Measurements from ENCODE around the gene SCFD2.
"Not testable (repeated sequence)": the region's sequence is repeated elsewhere in the genome, so short reads cannot be mapped to it uniquely, and the experiment has no call there.

Gene SCFD2

GRCh38 chr4:53177751-53178150 lies 188.1 kb downstream of the SCFD2 start:
- not testable (repeated sequence) for H3K9ac ChIP-seq (ENCODE audit: low read length); H3K27ac ChIP-seq (ENCODE audit: low read length); H3K9me3 ChIP-seq (ENCODE audit: control insufficient read depth, low read depth, low read length); H3K4me3 ChIP-seq (ENCODE audit: low read length); H3K4me1 ChIP-seq (ENCODE audit: control insufficient read depth, low read depth, low read length); H3K27me3 ChIP-seq (ENCODE audit: control insufficient read depth, insufficient read depth, low read length); H3K36me3 ChIP-seq (ENCODE audit: control insufficient read depth, low read depth, low read length)

GRCh38 chr4:53175640-53176039 lies 190.2 kb downstream of the SCFD2 start:
- Histone ChIP-seq H3K27ac (ENCODE audit: low read length) (no peak overlapping the region), H3K36me3 (ENCODE audit: control insufficient read depth, low read depth, low read length) (no peaks in the 10 kb centered on the region), H3K9ac (ENCODE audit: low read length) (no peak overlapping the region), H3K9me3 (ENCODE audit: control insufficient read depth, low read depth, low read length) (peaks cover 7% of the 10 kb centered on the region), H3K4me3 (ENCODE audit: low read length) (no peak overlapping the region), H3K4me1 (ENCODE audit: control insufficient read depth, low read depth, low read length) (no peaks in the 10 kb centered on the region), H3K27me3 (ENCODE audit: control insufficient read depth, insufficient read depth, low read length) (no peaks in the 10 kb centered on the region)

GRCh38 chr4:53174823-53175222 lies 191.0 kb downstream of the SCFD2 start:
- H3K4me1 ChIP-seq (ENCODE audit: control insufficient read depth, low read depth, low read length) = no peaks in the 10 kb centered on the region
- H3K36me3 ChIP-seq (ENCODE audit: control insufficient read depth, low read depth, low read length) = no peaks in the 10 kb centered on the region
- peaks cover 7% of the 10 kb centered on the region for H3K9me3 ChIP-seq (ENCODE audit: control insufficient read depth, low read depth, low read length)
- H3K4me3 ChIP-seq (ENCODE audit: low read length) = no peak overlapping the region
- no peaks in the 10 kb centered on the region for H3K27me3 ChIP-seq (ENCODE audit: control insufficient read depth, insufficient read depth, low read length)
- H3K9ac ChIP-seq (ENCODE audit: low read length) = no peak overlapping the region
- H3K27ac ChIP-seq (ENCODE audit: low read length) = no peak overlapping the region

GRCh38 chr4:53173576-53173975 lies 192.3 kb downstream of the SCFD2 start:
- no peaks in the 10 kb centered on the region for H3K27me3 ChIP-seq (ENCODE audit: control insufficient read depth, insufficient read depth, low read length)
- no peaks in the 10 kb centered on the region for H3K36me3 ChIP-seq (ENCODE audit: control insufficient read depth, low read depth, low read length)
- no peak overlapping the region for H3K27ac ChIP-seq (ENCODE audit: low read length)
- peaks cover 7% of the 10 kb centered on the region for H3K9me3 ChIP-seq (ENCODE audit: control insufficient read depth, low read depth, low read length)
- no peaks in the 10 kb centered on the region for H3K4me1 ChIP-seq (ENCODE audit: control insufficient read depth, low read depth, low read length)
- H3K9ac ChIP-seq (ENCODE audit: low read length) = no peak overlapping the region
- no peak overlapping the region for H3K4me3 ChIP-seq (ENCODE audit: low read length)

GRCh38 chr4:53171797-53172196 lies 194.1 kb downstream of the SCFD2 start:
- Histone ChIP-seq H3K27ac (ENCODE audit: low read length) (no peak overlapping the region), H3K36me3 (ENCODE audit: control insufficient read depth, low read depth, low read length) (no peaks in the 10 kb centered on the region), H3K4me1 (ENCODE audit: control insufficient read depth, low read depth, low read length) (no peaks in the 10 kb centered on the region), H3K9me3 (ENCODE audit: control insufficient read depth, low read depth, low read length) (no peaks in the 10 kb centered on the region), H3K4me3 (ENCODE audit: low read length) (no peak overlapping the region), H3K9ac (ENCODE audit: low read length) (no peak overlapping the region), H3K27me3 (ENCODE audit: control insufficient read depth, insufficient read depth, low read length) (no peaks in the 10 kb centered on the region)

- Histone ChIP-seq H3K4me1 (ENCODE audit: control insufficient read depth, low read depth, low read length) (no peaks in the 10 kb centered on the region), H3K27ac (ENCODE audit: low read length) (no peak overlapping the region), H3K27me3 (ENCODE audit: control insufficient read depth, insufficient read depth, low read length) (no peaks in the 10 kb centered on the region), H3K9ac (ENCODE audit: low read length) (no peak overlapping the region), H3K4me3 (ENCODE audit: low read length) (no peak overlapping the region), H3K36me3 (ENCODE audit: control insufficient read depth, low read depth, low read length) (no peaks in the 10 kb centered on the region), H3K9me3 (ENCODE audit: control insufficient read depth, low read depth, low read length) (no peaks in the 10 kb centered on the region)
Observed at GRCh38 chr4:53169695-53170617, 195.9 kb downstream of the SCFD2 start.

- H3K9me3 ChIP-seq (ENCODE audit: control insufficient read depth, low read depth, low read length) = no peaks in the 10 kb centered on the region
- H3K27ac ChIP-seq (ENCODE audit: low read length) = no peak overlapping the region
- H3K9ac ChIP-seq (ENCODE audit: low read length) = no peak overlapping the region
- no peak overlapping the region for H3K4me3 ChIP-seq (ENCODE audit: low read length)
- no peaks in the 10 kb centered on the region for H3K36me3 ChIP-seq (ENCODE audit: control insufficient read depth, low read depth, low read length)
- no peaks in the 10 kb centered on the region for H3K4me1 ChIP-seq (ENCODE audit: control insufficient read depth, low read depth, low read length)
- H3K27me3 ChIP-seq (ENCODE audit: control insufficient read depth, insufficient read depth, low read length) = no peaks in the 10 kb centered on the region
Observed at GRCh38 chr4:53168228-53168627, 197.6 kb downstream of the SCFD2 start.

- H3K9me3 ChIP-seq (ENCODE audit: control insufficient read depth, low read depth, low read length) = no peaks in the 10 kb centered on the region
- H3K4me1 ChIP-seq (ENCODE audit: control insufficient read depth, low read depth, low read length) = no peaks in the 10 kb centered on the region
Observed at GRCh38 chr4:53162969-53163368, 202.9 kb downstream of the SCFD2 start.

GRCh38 chr4:53161787-53162433 lies 204.0 kb downstream of the SCFD2 start:
- Histone ChIP-seq H3K4me3 (ENCODE audit: low read length) (no peak overlapping the region), H3K36me3 (ENCODE audit: control insufficient read depth, low read depth, low read length) (no peaks in the 10 kb centered on the region), H3K27me3 (ENCODE audit: control insufficient read depth, insufficient read depth, low read length) (no peaks in the 10 kb centered on the region), H3K4me1 (ENCODE audit: control insufficient read depth, low read depth, low read length) (no peaks in the 10 kb centered on the region), H3K27ac (ENCODE audit: low read length) (no peak overlapping the region), H3K9ac (ENCODE audit: low read length) (no peak overlapping the region), H3K9me3 (ENCODE audit: control insufficient read depth, low read depth, low read length) (no peaks in the 10 kb centered on the region)

More at GRCh38 chr4:53162969-53163368, 202.9 kb downstream of the SCFD2 start:
- no peaks in the 10 kb centered on the region for H3K36me3 ChIP-seq (ENCODE audit: control insufficient read depth, low read depth, low read length)
- H3K9ac ChIP-seq (ENCODE audit: low read length) = no peak overlapping the region
- no peak overlapping the region for H3K27ac ChIP-seq (ENCODE audit: low read length)
- H3K4me3 ChIP-seq (ENCODE audit: low read length) = no peak overlapping the region
- H3K27me3 ChIP-seq (ENCODE audit: control insufficient read depth, insufficient read depth, low read length) = no peaks in the 10 kb centered on the region

- Histone ChIP-seq H3K4me3 (ENCODE audit: low read length) (no peak overlapping the region), H3K36me3 (ENCODE audit: control insufficient read depth, low read depth, low read length) (no peaks in the 10 kb centered on the region), H3K9ac (ENCODE audit: low read length) (no peak overlapping the region), H3K4me1 (ENCODE audit: control insufficient read depth, low read depth, low read length) (no peaks in the 10 kb centered on the region), H3K27me3 (ENCODE audit: control insufficient read depth, insufficient read depth, low read length) (no peaks in the 10 kb centered on the region), H3K27ac (ENCODE audit: low read length) (no peak overlapping the region), H3K9me3 (ENCODE audit: control insufficient read depth, low read depth, low read length) (no peaks in the 10 kb centered on the region)
Observed at GRCh38 chr4:53161051-53161786, 204.6 kb downstream of the SCFD2 start.

- Histone ChIP-seq H3K27me3 (ENCODE audit: control insufficient read depth, insufficient read depth, low read length) (no peaks in the 10 kb centered on the region), H3K27ac (ENCODE audit: low read length) (no peak overlapping the region), H3K4me3 (ENCODE audit: low read length) (no peak overlapping the region), H3K4me1 (ENCODE audit: control insufficient read depth, low read depth, low read length) (no peaks in the 10 kb centered on the region), H3K36me3 (ENCODE audit: control insufficient read depth, low read depth, low read length) (no peaks in the 10 kb centered on the region), H3K9ac (ENCODE audit: low read length) (no peak overlapping the region), H3K9me3 (ENCODE audit: control insufficient read depth, low read depth, low read length) (no peaks in the 10 kb centered on the region)
Observed at GRCh38 chr4:53156896-53157295, 209.0 kb downstream of the SCFD2 start.
